K562 (cell line): ENCODE data around the gene ZCWPW1. TPM values are rescaled to one million over a fixed set of nuclear protein-coding genes. Genes with fewer than 3 reads are reported as not detected.

Experiments used
- C11orf30 ChIP-seq: fragments of 450-650 bp; IDR thresholded peaks from 2 replicates; pipeline ENCODE4 v1.6.1; 2016; ENCODE audit warnings: low read depth, mild to moderate bottlenecking
- CEBPB ChIP-seq: fragments of 450-650 bp; IDR thresholded peaks from 2 replicates; pipeline ENCODE4 v1.6.1; 2016; ENCODE audit warnings: missing genetic modification characterization, missing compliant biosample characterization
- HDAC2 ChIP-seq: fragments of 450-650 bp; IDR thresholded peaks from 2 replicates; pipeline ENCODE4 v1.6.1; 2016; ENCODE audit warnings: mild to moderate bottlenecking
- IRF2 ChIP-seq: sonication (generic); formaldehyde crosslinking; IDR thresholded peaks from 2 replicates; pipeline ENCODE4 v1.8.1; 2022; ENCODE audit warnings: mild to moderate bottlenecking, missing genetic modification reagents
- KLF1 ChIP-seq: fragments of 450-650 bp; IDR thresholded peaks from 2 replicates; pipeline ENCODE4 v1.6.1; 2016; ENCODE audit warnings: missing genetic modification characterization, missing compliant biosample characterization
- MCM5 ChIP-seq: fragments of 450-650 bp; IDR thresholded peaks from 2 replicates; pipeline ENCODE4 v1.6.1; 2016; ENCODE audit warnings: low read depth
- NFATC3 ChIP-seq: fragments of 450-650 bp; IDR thresholded peaks from 2 replicates; pipeline ENCODE4 v1.6.1; 2017; ENCODE audit warnings: mild to moderate bottlenecking
- PPARD ChIP-seq: fragments of 250-450 bp; sonication (Bioruptor Pico); IDR thresholded peaks from 2 replicates; pipeline ENCODE4 v1.8.0; 2022; ENCODE audit warnings: inconsistent platforms, mild to moderate bottlenecking, moderate library complexity
- RBM14 ChIP-seq: fragments of 200-400 bp; formaldehyde crosslinking; IDR thresholded peaks from 2 replicates; pipeline ENCODE4 v1.6.1; 2018; ENCODE audit warnings: low read depth, mild to moderate bottlenecking, low read length, moderate library complexity, borderline replicate concordance; ENCODE audit not compliant: insufficient read depth
- SNIP1 ChIP-seq: fragments of 450-650 bp; IDR thresholded peaks from 2 replicates; pipeline ENCODE4 v1.7.1; 2017; ENCODE audit warnings: low read depth, mild to moderate bottlenecking
- ZBTB1 ChIP-seq: sonication (generic); formaldehyde crosslinking; IDR thresholded peaks from 2 replicates; pipeline ENCODE4 v1.8.1; 2023; ENCODE audit warnings: missing genetic modification reagents, low read depth, mild to moderate bottlenecking, borderline replicate concordance
- ZNF12 ChIP-seq: sonication (generic); formaldehyde crosslinking; IDR thresholded peaks from 2 replicates; pipeline ENCODE4 v1.4.0; 2020; ENCODE audit warnings: mild to moderate bottlenecking, missing genetic modification reagents
- ZNF316 ChIP-seq: fragments of 450-650 bp; IDR thresholded peaks from 2 replicates; pipeline ENCODE4 v1.6.1; 2016
- polyA plus RNA-seq, 8 experiments: library from polyadenylated mRNA; depleted of rRNA in 4 of 8; stranded (reverse) in 5 of 8; unstranded in 3 of 8; fragments of >200 nt; fragmentation: Nextera tagmentation in 2 of 8; fragmentation: Illumina TruSeq in 1 of 8; extraction: Ambion mirVana in 2 of 8; extraction: Trizol in 1 of 8; gene quantifications; 2 replicates each; pipeline versions ENCODE4 v1.2.1 to v1.2.3, GENCODE V29; 2011 to 2014; ENCODE audit warnings: inconsistent platforms in 1 of 8, missing spikeins in 1 of 8
- total RNA-seq, 7 experiments: library from RNA; depleted of rRNA in 6 of 7; stranded (reverse); fragments of >200 nt in 6 of 7; fragmentation: Illumina TruSeq in 2 of 7; extraction: Trizol in 2 of 7; gene quantifications; 2 replicates each; pipeline versions ENCODE4 v1.2.1 to v1.2.3, GENCODE V29; 2011 to 2021; ENCODE audit warnings: low replicate concordance in 1 of 7
- TF ChIP-seq, protein P1 (sequence below), 3 experiments: IDR thresholded peaks in 2 of 3; conservative IDR thresholded peaks in 1 of 3; 2 replicates each; pipeline ENCODE4 v1.5.1; 2011 to 2012; ENCODE audit warnings: low read length in 3 of 3, mild to moderate bottlenecking in 3 of 3, control low read depth in 2 of 3, improper control_type of control experiment in 1 of 3, inconsistent platforms in 1 of 3, low read depth in 1 of 3, mixed read lengths in 1 of 3, moderate library complexity in 1 of 3; ENCODE audit not compliant: insufficient read depth in 2 of 3
- TF ChIP-seq, protein P2 (sequence below), 2 experiments: fragments of 450-650 bp; formaldehyde crosslinking in 1 of 2; IDR thresholded peaks; 2 replicates each; pipeline versions ENCODE4 v1.4.0 to v1.6.1; 2014 to 2020; ENCODE audit warnings: mild to moderate bottlenecking in 2 of 2, borderline replicate concordance in 1 of 2, low read depth in 1 of 2
- TF ChIP-seq, protein P3 (sequence below): IDR thresholded peaks from 2 replicates; pipeline ENCODE4 v1.6.1; 2014; ENCODE audit warnings: antibody characterized with exemption

The ZCWPW1 gene
- total and polyA plus RNA-seq, 9 of the 15 experiments (the other 6 are each of a cell fraction or from before 2014, with no cell fraction given), result 0.18 to 1.7 (median 1.2) TPM

DNA sequence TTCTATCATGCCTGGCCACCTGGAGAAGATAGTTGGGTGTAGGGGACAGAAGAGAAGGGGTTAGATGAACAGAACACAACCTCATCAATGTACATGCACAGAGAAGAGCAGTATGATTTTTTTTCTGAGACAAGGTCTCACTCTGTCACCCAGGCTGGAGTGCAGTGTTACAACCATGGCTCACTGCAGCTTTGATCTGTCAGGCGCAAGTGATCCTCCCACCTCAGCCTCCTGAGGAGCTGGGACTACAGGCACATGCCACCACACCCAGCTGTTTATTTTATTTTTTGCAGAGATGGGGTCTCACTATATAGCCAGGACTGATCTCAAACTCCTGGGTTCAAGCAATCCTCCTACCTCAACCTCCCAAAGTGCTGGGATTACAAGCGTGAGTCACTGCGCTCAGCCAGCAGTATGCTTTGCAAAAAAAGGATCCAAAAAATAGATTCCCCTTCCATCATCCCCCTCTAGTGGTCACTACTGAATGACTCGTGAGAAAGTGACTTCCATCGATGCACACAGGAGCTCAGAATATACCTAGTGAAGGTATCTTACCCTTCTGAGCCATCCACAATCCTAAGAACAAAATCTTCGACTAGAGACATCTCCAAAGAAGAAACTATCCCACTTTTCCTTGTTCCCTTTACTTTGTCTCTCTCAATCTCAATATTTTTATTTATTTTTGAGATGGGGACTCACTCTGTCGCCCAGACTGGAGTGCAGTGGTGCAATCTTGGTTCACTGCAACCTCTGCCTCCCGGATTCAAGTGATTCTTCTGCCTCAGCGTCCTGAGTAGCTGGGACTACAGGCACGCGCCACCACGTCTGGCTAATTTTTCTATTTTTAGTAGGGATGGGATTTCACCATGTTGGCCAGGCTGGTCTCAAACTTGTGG is 21.0 kb downstream of the ZCWPW1 start (continued):
- TF ChIP-seq, protein P1, sequence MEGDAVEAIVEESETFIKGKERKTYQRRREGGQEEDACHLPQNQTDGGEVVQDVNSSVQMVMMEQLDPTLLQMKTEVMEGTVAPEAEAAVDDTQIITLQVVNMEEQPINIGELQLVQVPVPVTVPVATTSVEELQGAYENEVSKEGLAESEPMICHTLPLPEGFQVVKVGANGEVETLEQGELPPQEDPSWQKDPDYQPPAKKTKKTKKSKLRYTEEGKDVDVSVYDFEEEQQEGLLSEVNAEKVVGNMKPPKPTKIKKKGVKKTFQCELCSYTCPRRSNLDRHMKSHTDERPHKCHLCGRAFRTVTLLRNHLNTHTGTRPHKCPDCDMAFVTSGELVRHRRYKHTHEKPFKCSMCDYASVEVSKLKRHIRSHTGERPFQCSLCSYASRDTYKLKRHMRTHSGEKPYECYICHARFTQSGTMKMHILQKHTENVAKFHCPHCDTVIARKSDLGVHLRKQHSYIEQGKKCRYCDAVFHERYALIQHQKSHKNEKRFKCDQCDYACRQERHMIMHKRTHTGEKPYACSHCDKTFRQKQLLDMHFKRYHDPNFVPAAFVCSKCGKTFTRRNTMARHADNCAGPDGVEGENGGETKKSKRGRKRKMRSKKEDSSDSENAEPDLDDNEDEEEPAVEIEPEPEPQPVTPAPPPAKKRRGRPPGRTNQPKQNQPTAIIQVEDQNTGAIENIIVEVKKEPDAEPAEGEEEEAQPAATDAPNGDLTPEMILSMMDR (IDR thresholded peaks at IDR 0.05 in 2 of 3, conservative IDR thresholded peaks at IDR 0.05 in 1 of 3; ENCODE audit: insufficient read depth in 2 of 3, low read depth in 1 of 3, low read length in 3 of 3), result peak; percentile 74 to 92 (median 86)
- TF ChIP-seq HDAC2, result no peak
- TF ChIP-seq C11orf30, result peak; percentile 52; the same call in 1 of the 2 replicates
- TF ChIP-seq, protein P2, sequence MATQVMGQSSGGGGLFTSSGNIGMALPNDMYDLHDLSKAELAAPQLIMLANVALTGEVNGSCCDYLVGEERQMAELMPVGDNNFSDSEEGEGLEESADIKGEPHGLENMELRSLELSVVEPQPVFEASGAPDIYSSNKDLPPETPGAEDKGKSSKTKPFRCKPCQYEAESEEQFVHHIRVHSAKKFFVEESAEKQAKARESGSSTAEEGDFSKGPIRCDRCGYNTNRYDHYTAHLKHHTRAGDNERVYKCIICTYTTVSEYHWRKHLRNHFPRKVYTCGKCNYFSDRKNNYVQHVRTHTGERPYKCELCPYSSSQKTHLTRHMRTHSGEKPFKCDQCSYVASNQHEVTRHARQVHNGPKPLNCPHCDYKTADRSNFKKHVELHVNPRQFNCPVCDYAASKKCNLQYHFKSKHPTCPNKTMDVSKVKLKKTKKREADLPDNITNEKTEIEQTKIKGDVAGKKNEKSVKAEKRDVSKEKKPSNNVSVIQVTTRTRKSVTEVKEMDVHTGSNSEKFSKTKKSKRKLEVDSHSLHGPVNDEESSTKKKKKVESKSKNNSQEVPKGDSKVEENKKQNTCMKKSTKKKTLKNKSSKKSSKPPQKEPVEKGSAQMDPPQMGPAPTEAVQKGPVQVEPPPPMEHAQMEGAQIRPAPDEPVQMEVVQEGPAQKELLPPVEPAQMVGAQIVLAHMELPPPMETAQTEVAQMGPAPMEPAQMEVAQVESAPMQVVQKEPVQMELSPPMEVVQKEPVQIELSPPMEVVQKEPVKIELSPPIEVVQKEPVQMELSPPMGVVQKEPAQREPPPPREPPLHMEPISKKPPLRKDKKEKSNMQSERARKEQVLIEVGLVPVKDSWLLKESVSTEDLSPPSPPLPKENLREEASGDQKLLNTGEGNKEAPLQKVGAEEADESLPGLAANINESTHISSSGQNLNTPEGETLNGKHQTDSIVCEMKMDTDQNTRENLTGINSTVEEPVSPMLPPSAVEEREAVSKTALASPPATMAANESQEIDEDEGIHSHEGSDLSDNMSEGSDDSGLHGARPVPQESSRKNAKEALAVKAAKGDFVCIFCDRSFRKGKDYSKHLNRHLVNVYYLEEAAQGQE (IDR thresholded peaks at IDR 0.05; ENCODE audit: borderline replicate concordance), result peak; percentile 65; the same call in 1 of the 2 replicates
- TF ChIP-seq, protein P2 (CRISPR knock-in tag; IDR thresholded peaks at IDR 0.05; ENCODE audit: low read depth), result no peak
- TF ChIP-seq, protein P3, sequence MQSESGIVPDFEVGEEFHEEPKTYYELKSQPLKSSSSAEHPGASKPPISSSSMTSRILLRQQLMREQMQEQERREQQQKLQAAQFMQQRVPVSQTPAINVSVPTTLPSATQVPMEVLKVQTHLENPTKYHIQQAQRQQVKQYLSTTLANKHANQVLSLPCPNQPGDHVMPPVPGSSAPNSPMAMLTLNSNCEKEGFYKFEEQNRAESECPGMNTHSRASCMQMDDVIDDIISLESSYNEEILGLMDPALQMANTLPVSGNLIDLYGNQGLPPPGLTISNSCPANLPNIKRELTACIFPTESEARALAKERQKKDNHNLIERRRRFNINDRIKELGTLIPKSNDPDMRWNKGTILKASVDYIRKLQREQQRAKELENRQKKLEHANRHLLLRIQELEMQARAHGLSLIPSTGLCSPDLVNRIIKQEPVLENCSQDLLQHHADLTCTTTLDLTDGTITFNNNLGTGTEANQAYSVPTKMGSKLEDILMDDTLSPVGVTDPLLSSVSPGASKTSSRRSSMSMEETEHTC, result no peak
- TF ChIP-seq PPARD, result no peak
- no peak for TF ChIP-seq ZNF12 (CRISPR knock-in tag)
- no peak for TF ChIP-seq RBM14
- no peak for TF ChIP-seq CEBPB (tag)
- TF ChIP-seq KLF1 (tag), result no peak
- TF ChIP-seq ZNF316, result peak; percentile 47; the same call in 1 of the 2 replicates
- no peak for TF ChIP-seq NFATC3
- no peak for TF ChIP-seq IRF2 (CRISPR knock-in tag)
- TF ChIP-seq SNIP1, result no peak
- TF ChIP-seq MCM5, result no peak
- no peak for TF ChIP-seq ZBTB1 (CRISPR knock-in tag)
